Neutrophil (primary cell): ENCODE measurements around the gene SPPL2C.

Experiments
- H3K27ac ChIP-seq: fragments of 200-600 bp; sonication (generic); 2 replicates; pipeline ENCODE4 v1.5.1; 2016; ENCODE audit warnings: mild to moderate bottlenecking, moderate library complexity
- H3K27me3 ChIP-seq: fragments of 200-600 bp; sonication (generic); 2 replicates; pipeline ENCODE4 v1.6.0; 2016; ENCODE audit warnings: mild to moderate bottlenecking
- H3K36me3 ChIP-seq: fragments of 200-600 bp; sonication (generic); 2 replicates; pipeline ENCODE4 v1.5.1; 2017
- H3K4me1 ChIP-seq, 2 experiments: fragments of 200-600 bp in 1 of 2; sonication (generic) in 1 of 2; 1 replicate in 1 of 2; 2 replicates in 1 of 2; pipeline versions ENCODE4 v1.5.1 to v1.6.1; 2013 to 2016; ENCODE audit warnings: low read depth in 1 of 2, low read length in 1 of 2, mild to moderate bottlenecking in 1 of 2, moderate library complexity in 1 of 2; ENCODE audit not compliant: control insufficient read depth in 1 of 2, insufficient read depth in 1 of 2
- H3K4me3 ChIP-seq, 2 experiments: fragments of 200-600 bp in 1 of 2; sonication (generic) in 1 of 2; 1 replicate in 1 of 2; 2 replicates in 1 of 2; pipeline ENCODE4 v1.5.1; 2013 to 2016; ENCODE audit warnings: low read depth in 1 of 2, low read length in 1 of 2, mild to moderate bottlenecking in 1 of 2, moderate library complexity in 1 of 2
- H3K9me3 ChIP-seq: fragments of 200-600 bp; sonication (generic); 2 replicates; pipeline ENCODE4 v1.5.1; 2016
- CTCF ChIP-seq: fragments of 200-600 bp; sonication (generic); IDR thresholded peaks from 2 replicates; pipeline ENCODE4 v1.5.1; 2016; ENCODE audit warnings: antibody characterized with exemption

The SPPL2C gene

GRCh38 chr17:45863857-45864654, 19.4 kb downstream of the SPPL2C start:
- Histone ChIP-seq H3K27ac (no peak overlapping the region), H3K27me3 (peaks cover 71% of the 10 kb centered on the region), H3K36me3 (no peaks in the 10 kb centered on the region), H3K4me3 (no peak overlapping the region), H3K9me3 (no peaks in the 10 kb centered on the region), H3K4me1 (no peaks in the 10 kb centered on the region)
- TF ChIP-seq CTCF = no peak

- H3K36me3 ChIP-seq = no peaks in the 10 kb centered on the region
- no peak overlapping the region for H3K27ac ChIP-seq
- peaks cover 56% of the 10 kb centered on the region for H3K27me3 ChIP-seq
- no peak overlapping the region for H3K4me3 ChIP-seq
- no peak for TF ChIP-seq CTCF
- no peaks in the 10 kb centered on the region for H3K9me3 ChIP-seq
- no peaks in the 10 kb centered on the region for H3K4me1 ChIP-seq
These were observed 22.5 kb downstream of the SPPL2C start for GRCh38 chr17:45867171-45867570.

- Histone ChIP-seq H3K4me1 (no peaks in the 10 kb centered on the region), H3K36me3 (no peaks in the 10 kb centered on the region), H3K4me3 (no peak overlapping the region), H3K27me3 (peaks cover 55% of the 10 kb centered on the region), H3K9me3 (no peaks in the 10 kb centered on the region), H3K27ac (no peak overlapping the region)
- no peak for TF ChIP-seq CTCF
These were observed 23.0 kb downstream of the SPPL2C start for GRCh38 chr17:45867702-45868101.

GRCh38 chr17:45868276-45868675, 23.6 kb downstream of the SPPL2C start:
- TF ChIP-seq CTCF = no peak
- peaks cover 55% of the 10 kb centered on the region for H3K27me3 ChIP-seq
- no peaks in the 10 kb centered on the region for H3K36me3 ChIP-seq
- no peak overlapping the region for H3K4me3 ChIP-seq
- no peak overlapping the region for H3K27ac ChIP-seq
- no peaks in the 10 kb centered on the region for H3K9me3 ChIP-seq
- H3K4me1 ChIP-seq = no peaks in the 10 kb centered on the region

GRCh38 chr17:45869676-45870341, 25.1 kb downstream of the SPPL2C start:
- Histone ChIP-seq H3K4me3 (no peak overlapping the region), H3K27ac (no peak overlapping the region), H3K4me1 (no peaks in the 10 kb centered on the region), H3K9me3 (no peaks in the 10 kb centered on the region), H3K36me3 (no peaks in the 10 kb centered on the region), H3K27me3 (peaks cover 54% of the 10 kb centered on the region)
- TF ChIP-seq CTCF = no peak
